ENCODE data around the gene NPHP4. TPM values are rescaled to one million over a fixed set of nuclear protein-coding genes. Genes with fewer than 3 reads are reported as not detected.

The NPHP4 gene
- total RNA-seq, 2 experiments from 2014 or later, result 6.2 to 7.7 TPM

- H3K27me3 ChIP-seq (ENCODE audit: control insufficient read depth in 1 of 2, insufficient read depth in 2 of 2, low read length in 2 of 2), result no peaks in the 10 kb centered on the region
- DNase-seq (no peak), ATAC-seq (ENCODE audit: poor library complexity) (no peak)
- no peaks in the 10 kb centered on the region for H3K9me3 Mint-ChIP-seq
- no peaks in the 10 kb centered on the region for H3K4me1 Mint-ChIP-seq (ENCODE audit: low read depth)
- H3K4me3 Mint-ChIP-seq, result no peak overlapping the region
- CTCF ChIA-PET, result no interaction called here
- no peak overlapping the region for H3K27ac ChIP-seq (ENCODE audit: low read depth in 1 of 2, low read length in 2 of 2)
- H3K4me1 ChIP-seq (ENCODE audit: insufficient read depth, low read length), result no peaks in the 10 kb centered on the region
- H3K9me3 ChIP-seq (ENCODE audit: control insufficient read depth in 1 of 2, insufficient read depth in 1 of 2, low read length in 2 of 2), result no peaks in the 10 kb centered on the region
- no peak overlapping the region for H3K4me3 ChIP-seq (ENCODE audit: low read length)
- TF ChIP-seq CTCF (IDR thresholded peaks at IDR 0.05), result no peak
- peaks cover under 1% of the 10 kb centered on the region for H3K36me3 ChIP-seq (ENCODE audit: insufficient read depth, low read length)
- H3K27ac Mint-ChIP-seq, result no peak overlapping the region
- no peaks in the 10 kb centered on the region for H3K36me3 Mint-ChIP-seq (ENCODE audit: low read depth)
- POLR2A ChIA-PET, result interaction anchor here (0.6 kb wide), 1 partner anchor 416 kb away, joined by 3 read pairs; no protein-coding TSS in a partner anchor
- no peaks in the 10 kb centered on the region for H3K27me3 Mint-ChIP-seq
- intact Hi-C loops (cut with DNase I, micrococcal nuclease), result no loop called here
Measured at GRCh38 chr1:5892329-5892728, 99.9 kb downstream of the NPHP4 start.

DNA sequence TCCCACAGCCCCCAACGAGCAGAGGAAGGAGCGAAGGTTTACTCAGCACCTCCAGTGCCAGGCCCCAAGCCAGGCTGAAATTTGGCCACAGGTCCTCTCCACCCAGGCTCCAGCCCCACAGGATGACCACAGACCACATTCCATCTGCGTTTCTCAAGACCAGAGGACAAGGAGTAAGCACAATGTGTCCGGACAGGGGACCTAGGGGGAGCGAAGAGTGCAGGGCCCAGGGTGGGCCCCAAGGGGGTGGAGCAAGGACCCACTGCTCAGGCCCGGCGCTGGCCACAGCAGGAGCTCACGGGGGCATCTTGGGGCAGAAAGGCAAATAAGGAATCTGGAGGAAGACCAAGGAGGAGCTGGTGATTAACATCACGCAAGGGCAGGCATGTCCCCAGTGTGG, 100.5 kb downstream of the NPHP4 start:
- DNase-seq, result no peak
- H3K9me3 ChIP-seq (ENCODE audit: control insufficient read depth in 1 of 2, insufficient read depth in 1 of 2, low read length in 2 of 2), result no peaks in the 10 kb centered on the region
- no peak overlapping the region for H3K4me3 ChIP-seq (ENCODE audit: low read length)
- ChIA-PET CTCF (no interaction called here), POLR2A (no interaction called here)
- Mint-ChIP-seq H3K27me3 (no peaks in the 10 kb centered on the region), H3K4me3 (no peak overlapping the region), H3K9me3 (no peaks in the 10 kb centered on the region), H3K36me3 (ENCODE audit: low read depth) (no peaks in the 10 kb centered on the region), H3K27ac (no peak overlapping the region), H3K4me1 (ENCODE audit: low read depth) (no peaks in the 10 kb centered on the region)
- intact Hi-C loops (cut with DNase I, micrococcal nuclease), result no loop called here
- TF ChIP-seq CTCF (IDR thresholded peaks at IDR 0.05), result no peak
- ATAC-seq (ENCODE audit: poor library complexity), result no peak
- no peaks in the 10 kb centered on the region for H3K27me3 ChIP-seq (ENCODE audit: control insufficient read depth in 1 of 2, insufficient read depth in 2 of 2, low read length in 2 of 2)
- peaks cover 5% of the 10 kb centered on the region for H3K36me3 ChIP-seq (ENCODE audit: insufficient read depth, low read length)
- no peaks in the 10 kb centered on the region for H3K4me1 ChIP-seq (ENCODE audit: insufficient read depth, low read length)
- H3K27ac ChIP-seq (ENCODE audit: low read depth in 1 of 2, low read length in 2 of 2), result no peak overlapping the region

- H3K4me3 Mint-ChIP-seq, result no peak overlapping the region
- POLR2A ChIA-PET, result no interaction called here
- no peaks in the 10 kb centered on the region for H3K9me3 ChIP-seq (ENCODE audit: control insufficient read depth in 1 of 2, insufficient read depth in 1 of 2, low read length in 2 of 2)
- H3K4me1 Mint-ChIP-seq (ENCODE audit: low read depth), result no peaks in the 10 kb centered on the region
- no peak overlapping the region for H3K27ac ChIP-seq (ENCODE audit: low read depth in 1 of 2, low read length in 2 of 2)
- CTCF ChIA-PET, result no interaction called here
- intact Hi-C loops (cut with DNase I, micrococcal nuclease), result no loop called here
- ATAC-seq (ENCODE audit: poor library complexity) (no peak), DNase-seq (no peak)
- H3K36me3 ChIP-seq (ENCODE audit: insufficient read depth, low read length), result peaks cover 5% of the 10 kb centered on the region
- H3K27me3 Mint-ChIP-seq, result no peaks in the 10 kb centered on the region
- no peak overlapping the region for H3K4me3 ChIP-seq (ENCODE audit: low read length)
- TF ChIP-seq CTCF (IDR thresholded peaks at IDR 0.05), result no peak
- no peak overlapping the region for H3K27ac Mint-ChIP-seq
- no peaks in the 10 kb centered on the region for H3K9me3 Mint-ChIP-seq
- no peaks in the 10 kb centered on the region for H3K36me3 Mint-ChIP-seq (ENCODE audit: low read depth)
- no peaks in the 10 kb centered on the region for H3K27me3 ChIP-seq (ENCODE audit: control insufficient read depth in 1 of 2, insufficient read depth in 2 of 2, low read length in 2 of 2)
- no peaks in the 10 kb centered on the region for H3K4me1 ChIP-seq (ENCODE audit: insufficient read depth, low read length)
Measured at GRCh38 chr1:5891137-5891536, 101.1 kb downstream of the NPHP4 start.

Data from CD4-positive, alpha-beta T cell (primary cell).